ENCODE data around the gene SPATA46.
"Not testable (repeated sequence)": the region's sequence is repeated elsewhere in the genome, so short reads cannot be mapped to it uniquely, and the experiment has no call there.

Gene SPATA46

DNA sequence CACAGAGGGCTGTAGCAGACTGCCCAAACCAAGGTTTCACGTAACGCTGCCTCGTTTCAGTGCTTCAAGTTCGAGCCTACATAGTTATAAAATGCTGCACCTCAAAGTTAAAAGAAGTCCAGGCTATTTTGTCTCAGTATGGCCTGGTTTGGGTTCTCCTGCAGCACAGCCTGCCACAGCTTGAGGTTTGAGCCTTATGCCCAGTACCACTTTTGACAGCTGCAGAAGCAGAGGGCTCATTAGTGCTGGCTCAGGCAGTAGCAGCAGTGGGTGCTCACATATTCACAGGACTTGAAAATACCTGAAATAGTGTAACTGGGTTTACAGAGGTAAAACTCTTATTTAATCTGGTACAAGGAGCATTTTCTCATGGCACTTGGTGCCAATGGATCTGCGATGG, 15.3 kb downstream of the SPATA46 start:
- H3K27ac Mint-ChIP-seq = no peak overlapping the region
- H3K9me3 Mint-ChIP-seq = no peaks in the 10 kb centered on the region
- no peaks in the 10 kb centered on the region for H3K36me3 Mint-ChIP-seq (ENCODE audit: low read depth)
- H3K4me3 Mint-ChIP-seq = no peak overlapping the region
- no peaks in the 10 kb centered on the region for H3K4me1 Mint-ChIP-seq (ENCODE audit: low read depth)
- intact Hi-C loops (cut with micrococcal nuclease) = no loop called here
- H3K27me3 Mint-ChIP-seq = peaks cover 3% of the 10 kb centered on the region

DNA sequence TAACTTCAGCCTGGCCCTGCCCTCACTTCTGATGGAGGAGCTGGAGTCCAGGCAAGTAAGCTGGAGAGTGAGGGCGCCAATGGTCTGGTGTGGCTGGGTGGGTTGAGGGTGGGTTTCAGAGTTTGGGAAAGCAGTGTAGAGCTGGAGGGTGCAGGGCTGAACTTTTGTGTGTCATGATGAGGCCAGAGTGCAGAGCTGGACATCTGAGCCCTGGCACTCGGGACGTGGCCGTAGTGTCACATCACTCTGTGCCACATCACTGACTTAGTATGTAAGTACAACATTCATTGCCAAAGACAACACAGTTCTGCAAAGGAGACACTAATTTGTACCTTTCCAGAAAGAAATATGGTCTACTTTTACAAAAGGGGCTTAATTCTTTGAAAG, 15.8 kb downstream of the SPATA46 start:
- Mint-ChIP-seq H3K9me3 (no peaks in the 10 kb centered on the region), H3K36me3 (ENCODE audit: low read depth) (no peaks in the 10 kb centered on the region), H3K27me3 (peaks cover 3% of the 10 kb centered on the region), H3K27ac (no peak overlapping the region), H3K4me1 (ENCODE audit: low read depth) (no peaks in the 10 kb centered on the region), H3K4me3 (no peak overlapping the region)
- intact Hi-C loops (cut with micrococcal nuclease) = no loop called here

DNA sequence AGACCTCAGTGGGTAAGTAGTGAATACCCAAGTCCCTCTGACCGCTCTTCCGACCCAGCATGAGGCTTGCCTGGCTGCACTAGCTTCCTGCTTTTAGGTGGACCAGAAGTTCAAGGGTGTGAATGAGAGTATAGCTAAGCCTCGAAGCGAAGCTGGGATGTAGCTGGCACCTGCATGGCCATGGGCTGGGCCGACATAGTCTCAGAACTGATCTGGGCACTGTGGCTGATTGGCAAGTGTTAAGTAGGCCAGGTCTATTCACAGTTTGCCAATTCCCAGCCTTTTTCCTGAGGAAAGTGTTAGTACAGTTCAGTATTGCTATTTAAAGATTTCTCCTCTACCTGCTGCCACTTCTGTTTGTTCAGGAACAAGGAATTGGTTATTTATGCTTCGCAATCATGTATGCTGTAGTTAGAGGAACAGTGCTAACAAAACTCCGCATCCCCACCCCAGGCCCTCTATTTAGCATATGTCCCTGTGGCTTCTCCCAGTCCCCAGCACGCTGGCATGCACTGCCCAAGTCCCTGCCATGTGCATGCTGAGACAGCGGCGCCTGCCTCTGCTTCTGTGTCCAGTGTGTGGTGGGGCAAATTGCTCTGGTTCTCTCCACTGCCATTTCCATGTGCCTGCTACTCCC, 16.3 kb downstream of the SPATA46 start:
- intact Hi-C loops (cut with micrococcal nuclease) = no loop called here
- no peaks in the 10 kb centered on the region for H3K36me3 Mint-ChIP-seq (ENCODE audit: low read depth)
- no peak overlapping the region for H3K27ac Mint-ChIP-seq
- H3K4me3 Mint-ChIP-seq = no peak overlapping the region
- H3K4me1 Mint-ChIP-seq (ENCODE audit: low read depth) = no peaks in the 10 kb centered on the region
- no peaks in the 10 kb centered on the region for H3K9me3 Mint-ChIP-seq
- peaks cover 2% of the 10 kb centered on the region for H3K27me3 Mint-ChIP-seq

DNA sequence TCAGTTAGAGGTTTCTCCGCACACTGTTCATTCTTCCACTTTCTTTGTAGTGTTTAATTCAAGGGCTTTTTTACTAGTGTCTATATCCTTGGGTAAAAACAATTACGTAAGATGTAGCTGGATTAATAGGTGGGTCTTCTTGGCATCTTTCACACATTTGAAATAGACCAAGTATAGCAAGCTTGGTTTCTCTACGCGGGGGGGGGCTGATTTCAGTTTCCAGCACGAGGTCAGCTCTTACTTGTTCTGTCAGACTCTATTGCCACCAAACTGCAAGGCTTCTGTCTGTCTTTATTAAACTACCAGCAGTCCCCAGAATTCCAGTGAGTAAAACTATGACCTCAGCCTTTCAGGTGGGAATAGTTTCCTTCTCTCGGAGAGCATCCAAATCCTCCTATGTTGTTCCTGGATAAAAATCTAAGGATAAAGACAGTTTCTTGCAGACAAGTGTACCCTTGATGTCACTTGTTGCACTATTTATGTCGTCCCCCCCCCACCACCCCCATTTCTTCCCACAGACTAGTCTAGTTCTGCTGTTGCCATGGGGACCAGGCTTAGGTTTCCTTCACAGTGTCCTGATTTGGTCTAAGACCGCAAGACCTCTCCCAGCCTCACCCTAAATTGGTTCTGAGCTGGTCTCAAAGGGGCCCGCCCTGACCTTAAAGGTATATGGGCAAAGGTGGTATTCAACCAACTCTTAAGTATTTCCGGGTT, 17.0 kb downstream of the SPATA46 start:
- no peak overlapping the region for H3K4me3 Mint-ChIP-seq
- H3K27ac Mint-ChIP-seq = no peak overlapping the region
- H3K4me1 Mint-ChIP-seq (ENCODE audit: low read depth) = peaks cover 1% of the 10 kb centered on the region
- H3K27me3 Mint-ChIP-seq = no peaks in the 10 kb centered on the region
- H3K36me3 Mint-ChIP-seq (ENCODE audit: low read depth) = no peaks in the 10 kb centered on the region
- no peaks in the 10 kb centered on the region for H3K9me3 Mint-ChIP-seq
- intact Hi-C loops (cut with micrococcal nuclease) = loop anchor here (10.0 kb wide), 1 partner anchor 275 kb away; the partner anchor contains the start of gene DDR2

DNA sequence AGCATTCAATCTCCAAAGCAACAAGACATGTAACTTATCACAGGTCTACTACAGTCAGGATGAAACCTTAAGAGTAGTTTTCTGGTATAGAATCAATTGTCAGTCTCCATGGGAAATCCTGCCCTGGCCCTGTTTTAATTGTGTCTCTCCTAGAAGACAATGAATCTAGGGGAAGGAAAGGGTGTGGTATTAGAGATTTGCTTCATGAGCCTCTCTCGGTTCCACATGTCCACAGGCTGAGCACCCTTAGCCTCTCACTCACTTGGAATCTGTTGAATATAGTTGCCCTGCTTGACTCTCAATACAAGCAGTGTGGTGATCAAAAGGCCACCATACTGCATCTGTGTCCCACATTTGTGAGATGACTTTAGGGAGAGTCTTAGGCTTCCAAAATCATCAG, 17.7 kb downstream of the SPATA46 start:
- Mint-ChIP-seq H3K4me1 (ENCODE audit: low read depth) (peaks cover 9% of the 10 kb centered on the region), H3K27ac (no peak overlapping the region), H3K9me3 (no peaks in the 10 kb centered on the region), H3K4me3 (no peak overlapping the region), H3K36me3 (ENCODE audit: low read depth) (no peaks in the 10 kb centered on the region), H3K27me3 (no peaks in the 10 kb centered on the region)
- intact Hi-C loops (cut with micrococcal nuclease) = loop anchor here (10.0 kb wide), 1 partner anchor 276 kb away; the partner anchor contains the start of gene DDR2

DNA sequence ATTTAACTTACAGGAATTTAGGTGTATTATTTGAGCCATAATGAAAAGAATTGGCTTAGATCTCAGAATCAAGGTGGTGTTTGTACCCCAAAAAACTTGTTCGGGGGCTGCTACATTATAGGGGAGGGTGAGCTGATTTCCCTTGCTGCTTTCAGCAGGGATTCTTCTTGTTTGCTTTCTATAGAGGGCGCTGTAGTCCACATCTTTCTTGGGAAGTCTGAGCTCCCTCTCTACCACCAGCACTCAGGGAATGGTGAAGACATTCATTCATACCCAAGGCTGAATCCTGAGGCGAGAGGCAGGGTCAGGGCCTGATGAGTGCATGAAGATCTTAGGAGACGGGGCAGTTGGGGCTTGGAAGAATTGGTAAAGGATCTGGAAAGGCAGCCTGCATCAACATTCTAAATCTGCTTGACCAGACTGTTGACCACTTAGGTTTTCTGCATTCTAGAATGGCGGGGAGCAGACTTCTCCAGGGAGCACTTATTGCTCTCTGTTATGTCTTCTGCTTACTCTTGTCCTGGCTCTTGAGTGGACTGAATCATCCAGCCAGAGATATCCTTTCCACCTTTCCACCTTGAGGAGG, 18.9 kb downstream of the SPATA46 start:
- no peaks in the 10 kb centered on the region for H3K27me3 Mint-ChIP-seq
- H3K4me1 Mint-ChIP-seq (ENCODE audit: low read depth) = peaks cover 20% of the 10 kb centered on the region
- H3K9me3 Mint-ChIP-seq = no peaks in the 10 kb centered on the region
- intact Hi-C loops (cut with micrococcal nuclease) = loop anchor here (10.0 kb wide), 1 partner anchor 277 kb away; the partner anchor contains the start of gene DDR2
- H3K27ac Mint-ChIP-seq = no peak overlapping the region
- H3K4me3 Mint-ChIP-seq = no peak overlapping the region
- no peaks in the 10 kb centered on the region for H3K36me3 Mint-ChIP-seq (ENCODE audit: low read depth)

DNA sequence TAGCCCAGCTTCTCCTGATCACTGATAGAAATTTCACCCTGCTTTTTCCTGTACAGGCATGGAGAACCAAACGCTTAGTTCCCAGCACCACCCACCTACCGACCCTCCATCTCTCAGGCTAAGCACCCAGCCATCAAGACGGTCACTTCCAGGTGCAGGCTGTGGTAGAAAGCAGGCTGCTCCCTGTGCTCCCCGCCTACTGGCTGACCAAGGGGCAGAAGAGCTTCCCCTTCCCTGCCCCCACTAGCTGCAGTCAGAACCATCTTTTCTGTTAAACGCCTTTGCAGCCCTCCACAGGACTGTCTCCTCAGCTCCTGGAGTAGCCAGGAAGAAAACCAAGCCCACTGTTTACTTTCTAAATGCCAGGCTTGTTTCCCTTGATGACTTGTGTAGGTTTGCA, 23.0 kb downstream of the SPATA46 start:
- Mint-ChIP-seq H3K4me1 (ENCODE audit: low read depth) (peaks cover 40% of the 10 kb centered on the region), H3K27me3 (no peaks in the 10 kb centered on the region), H3K36me3 (ENCODE audit: low read depth) (no peaks in the 10 kb centered on the region), H3K4me3 (no peak overlapping the region), H3K27ac (no peak overlapping the region), H3K9me3 (no peaks in the 10 kb centered on the region)
- intact Hi-C loops (cut with micrococcal nuclease) = loop anchor here (10.0 kb wide), 1 partner anchor 281 kb away; the partner anchor contains the start of gene DDR2

DNA sequence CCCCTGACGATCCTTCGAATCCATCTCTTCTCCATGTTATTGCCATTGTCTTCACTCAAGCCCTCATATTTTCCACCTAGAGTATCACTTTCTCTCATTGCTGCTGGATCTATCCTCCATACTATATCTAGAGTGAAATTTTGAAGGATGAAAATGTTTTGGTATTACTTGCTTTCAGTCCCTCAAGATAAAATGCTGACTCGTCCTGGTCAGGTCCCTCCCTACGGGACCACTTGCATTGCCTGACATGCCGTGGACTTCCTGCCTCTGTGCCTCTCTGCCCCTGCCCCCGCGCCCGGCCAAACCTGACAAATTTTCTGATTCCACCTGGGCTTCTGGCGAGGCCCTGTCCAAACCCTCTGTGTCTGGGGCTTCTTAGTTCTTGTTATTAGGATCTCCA, 23.6 kb downstream of the SPATA46 start:
- Mint-ChIP-seq H3K27me3 (no peaks in the 10 kb centered on the region), H3K9me3 (no peaks in the 10 kb centered on the region), H3K4me3 (no peak overlapping the region), H3K36me3 (ENCODE audit: low read depth) (no peaks in the 10 kb centered on the region), H3K4me1 (ENCODE audit: low read depth) (peaks cover 40% of the 10 kb centered on the region), H3K27ac (no peak overlapping the region)
- intact Hi-C loops (cut with micrococcal nuclease) = loop anchor here (10.0 kb wide), 1 partner anchor 282 kb away; the partner anchor contains the start of gene DDR2

DNA sequence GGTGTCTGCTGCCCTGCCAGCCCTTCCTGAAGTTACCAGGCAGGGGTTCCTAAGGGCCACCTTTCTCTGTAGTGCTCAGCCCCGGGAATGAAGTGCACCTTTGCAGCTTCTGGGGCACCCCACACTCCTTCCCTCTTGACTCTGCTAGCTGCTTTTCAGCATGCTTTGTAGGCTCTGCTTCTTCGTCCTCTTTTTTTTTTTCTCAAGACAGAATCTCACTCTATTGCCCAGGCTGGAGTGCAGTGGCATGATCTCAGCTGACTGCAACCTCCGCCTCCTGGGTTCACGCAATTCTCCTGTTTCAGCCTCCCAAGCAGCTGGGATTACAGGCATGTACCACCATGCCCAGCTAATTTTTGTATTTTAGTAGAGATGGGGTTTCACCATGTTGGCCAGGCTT, 24.8 kb downstream of the SPATA46 start:
- not testable (repeated sequence) for H3K27ac Mint-ChIP-seq
- intact Hi-C loops (cut with micrococcal nuclease) = loop anchor here (10.0 kb wide), 1 partner anchor 283 kb away; the partner anchor contains the start of gene DDR2

DNA sequence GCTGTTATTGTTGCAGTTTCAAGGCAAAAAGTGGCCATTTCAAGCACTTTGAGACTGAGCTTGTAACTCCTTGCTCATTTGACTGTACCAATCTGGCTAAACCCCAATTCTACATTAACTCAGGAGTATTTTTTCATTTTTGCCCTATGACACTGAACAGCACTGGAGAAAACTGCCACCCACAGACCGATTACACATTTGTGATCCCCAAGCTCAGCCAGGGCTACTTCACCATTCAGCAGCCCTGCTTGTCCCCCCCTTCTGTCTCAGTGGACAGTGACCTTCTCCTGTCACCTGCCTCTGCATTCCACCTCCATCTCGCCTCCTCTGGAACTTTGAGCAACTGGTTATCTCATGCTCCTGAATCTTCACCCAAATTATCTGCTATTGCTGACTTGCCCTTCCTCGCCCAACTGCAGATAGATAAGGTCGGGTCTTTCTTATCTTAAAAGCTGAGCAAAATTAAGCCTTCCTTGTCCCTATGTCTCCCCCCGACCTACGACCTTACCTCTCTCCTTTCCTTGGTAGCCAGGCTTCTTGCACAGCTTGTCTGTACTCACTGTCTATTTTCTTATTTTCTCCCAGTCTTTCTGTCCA, 25.3 kb downstream of the SPATA46 start:
- no peak overlapping the region for H3K4me3 Mint-ChIP-seq
- H3K27ac Mint-ChIP-seq = no peak overlapping the region
- peaks cover 40% of the 10 kb centered on the region for H3K4me1 Mint-ChIP-seq (ENCODE audit: low read depth)
- intact Hi-C loops (cut with micrococcal nuclease) = loop anchor here (10.0 kb wide), 1 partner anchor 283 kb away; the partner anchor contains the start of gene DDR2
- no peaks in the 10 kb centered on the region for H3K27me3 Mint-ChIP-seq
- H3K36me3 Mint-ChIP-seq (ENCODE audit: low read depth) = no peaks in the 10 kb centered on the region
- H3K9me3 Mint-ChIP-seq = no peaks in the 10 kb centered on the region

More for the DNA sequence above, 24.8 kb downstream of the SPATA46 start:
- not testable (repeated sequence) for H3K4me3 Mint-ChIP-seq; H3K27me3 Mint-ChIP-seq; H3K36me3 Mint-ChIP-seq (ENCODE audit: low read depth); H3K9me3 Mint-ChIP-seq
- peaks cover 40% of the 10 kb centered on the region for H3K4me1 Mint-ChIP-seq (ENCODE audit: low read depth)

DNA sequence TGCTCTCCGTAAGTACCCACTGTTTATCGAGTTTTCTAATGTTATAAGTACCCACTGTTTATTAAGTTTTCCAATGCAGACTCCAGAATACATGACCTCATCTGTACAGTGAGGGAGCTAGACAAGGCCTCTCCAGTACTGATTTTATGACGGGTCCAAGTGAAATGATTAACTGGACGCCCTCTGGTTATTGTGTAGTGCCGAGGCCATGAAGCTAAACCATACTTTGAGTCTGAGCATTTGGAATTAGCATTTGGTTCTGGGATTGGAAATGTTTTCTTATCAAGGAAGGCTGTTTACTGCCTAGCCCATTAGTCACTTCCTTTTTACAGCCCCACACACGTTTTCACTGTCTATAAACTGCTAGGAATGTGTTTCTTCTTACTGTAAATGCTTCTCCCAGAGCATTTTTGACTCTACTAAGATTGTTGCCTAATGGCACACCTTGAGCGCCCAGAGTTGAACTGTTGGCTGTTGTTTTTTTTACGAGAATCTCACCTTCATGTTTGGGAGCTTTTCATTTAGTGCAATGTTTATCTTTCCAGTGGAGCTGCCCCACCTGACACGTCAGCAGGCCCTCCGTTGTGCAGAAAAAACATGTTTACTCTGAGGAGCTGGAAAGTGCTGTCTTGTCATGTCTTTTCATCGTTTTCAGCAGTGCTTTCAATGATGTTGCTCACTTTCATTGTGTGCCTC, 26.9 kb downstream of the SPATA46 start:
- no peaks in the 10 kb centered on the region for H3K27me3 Mint-ChIP-seq
- no peak overlapping the region for H3K27ac Mint-ChIP-seq
- intact Hi-C loops (cut with micrococcal nuclease) = loop anchor here (10.0 kb wide), 1 partner anchor 285 kb away; the partner anchor contains the start of gene DDR2
- peaks cover 40% of the 10 kb centered on the region for H3K4me1 Mint-ChIP-seq (ENCODE audit: low read depth)
- H3K9me3 Mint-ChIP-seq = no peaks in the 10 kb centered on the region
- H3K4me3 Mint-ChIP-seq = no peak overlapping the region
- no peaks in the 10 kb centered on the region for H3K36me3 Mint-ChIP-seq (ENCODE audit: low read depth)

DNA sequence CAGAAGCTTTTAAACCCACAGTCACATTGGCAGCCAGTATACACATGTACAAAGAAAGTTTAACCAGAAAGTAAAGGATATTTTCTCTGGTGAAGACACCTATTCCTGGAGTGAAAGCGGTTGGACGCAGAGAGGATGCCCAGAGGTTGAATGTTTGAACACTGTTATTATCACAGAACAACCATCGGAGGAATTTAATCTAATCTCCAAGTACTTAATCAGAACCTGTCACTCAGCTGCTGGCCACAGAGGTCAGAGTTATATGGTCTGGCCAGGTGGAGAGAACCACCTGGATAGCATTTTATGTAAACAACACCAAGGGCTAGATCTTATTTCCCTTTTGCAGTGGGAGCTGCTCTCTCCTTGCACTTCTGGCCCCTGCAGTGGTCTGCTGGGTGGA, 29.4 kb downstream of the SPATA46 start:
- no peaks in the 10 kb centered on the region for H3K36me3 Mint-ChIP-seq (ENCODE audit: low read depth)
- no peak overlapping the region for H3K27ac Mint-ChIP-seq
- intact Hi-C loops (cut with micrococcal nuclease) = no loop called here
- H3K9me3 Mint-ChIP-seq = no peaks in the 10 kb centered on the region
- no peak overlapping the region for H3K4me3 Mint-ChIP-seq
- no peaks in the 10 kb centered on the region for H3K27me3 Mint-ChIP-seq
- peaks cover 27% of the 10 kb centered on the region for H3K4me1 Mint-ChIP-seq (ENCODE audit: low read depth)

DNA sequence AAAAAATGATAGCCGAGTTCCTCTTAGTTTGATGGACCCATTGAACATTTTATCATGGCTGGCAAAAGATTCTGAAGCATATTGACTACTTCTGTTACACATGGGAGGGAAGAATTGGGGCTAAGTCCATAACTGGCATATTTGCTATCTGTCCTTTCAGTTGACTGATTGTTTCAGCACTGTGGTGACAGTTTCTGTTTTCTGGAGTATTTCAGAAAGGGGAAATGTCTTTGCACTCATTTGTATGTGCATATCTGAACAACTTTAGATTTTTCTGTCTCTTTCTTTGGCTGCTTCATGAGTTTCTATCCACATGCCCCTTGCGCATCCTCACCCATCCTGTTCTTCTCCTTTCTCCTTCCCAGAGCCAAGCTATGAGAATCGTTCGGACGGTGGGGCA, 33.2 kb downstream of the SPATA46 start:
- Mint-ChIP-seq H3K27me3 (no peaks in the 10 kb centered on the region), H3K9me3 (no peaks in the 10 kb centered on the region), H3K4me3 (no peak overlapping the region), H3K36me3 (ENCODE audit: low read depth) (no peaks in the 10 kb centered on the region), H3K27ac (no peak overlapping the region), H3K4me1 (ENCODE audit: low read depth) (peaks cover 10% of the 10 kb centered on the region)
- intact Hi-C loops (cut with micrococcal nuclease) = no loop called here

Data from dendritic cell treated with granulocyte-macrophage colony-stimulating factor and Interleukin-4, amounts not matched to agents 40 ng/mL and 50 ng/mL, for 4 days (primary cell).